Dermis blood vessel endothelial cell (primary cell): ENCODE measurements around the gene PERP. TPM values are rescaled to one million over a fixed set of nuclear protein-coding genes. Genes with fewer than 3 reads are reported as not detected.

Experiments used
- DNase-seq: peaks from one replicate; pipeline ENCODE4 v3.0.0; 2010
- total RNA-seq: library from RNA; depleted of rRNA; stranded (reverse); fragments of >200 nt; gene quantifications from 2 replicates; pipeline ENCODE4 v1.2.3, GENCODE V29; 2014

The PERP gene
- total RNA-seq, 1 donor from 2014 or later: 18.5 TPM

DNA sequence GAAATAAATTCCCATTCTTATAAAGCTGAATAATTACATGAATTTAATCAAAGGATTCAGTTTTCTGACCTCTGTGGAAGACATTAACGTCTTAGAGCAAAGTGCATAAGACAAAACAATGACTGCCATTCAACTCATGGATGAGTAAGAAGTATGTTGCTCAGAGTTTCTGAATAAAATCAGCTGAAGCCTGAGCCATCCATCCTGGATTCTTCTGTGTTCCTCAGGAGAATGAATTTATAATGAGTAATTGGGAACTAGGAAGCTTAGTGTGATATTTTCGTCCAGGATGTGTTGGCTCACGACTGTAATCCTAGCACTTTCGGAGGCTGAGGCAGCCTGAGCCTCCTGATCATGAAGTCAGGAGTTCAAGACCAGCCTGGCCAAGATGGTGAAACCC, 62.8 kb downstream of the PERP start:
- DNase-seq: no peak

Other genes starting within 250 kb of the PERP start
- gene TNFAIP3, start 240.2 kb downstream of the PERP start, total RNA-seq: 5.4 and 13.4 TPM in 2 replicates
- 2.0 and 5.8 TPM in 2 replicates for gene ARFGEF3, start 54.5 kb upstream of the PERP start, total RNA-seq
- not detected in 2 replicates for gene PBOV1, start 111.1 kb upstream of the PERP start, total RNA-seq